PC-9 (cell line): ENCODE data around the gene CDIP1. TPM values are rescaled to one million over a fixed set of nuclear protein-coding genes. Genes with fewer than 3 reads are reported as not detected.
A peak's percentile ranks its signal among the peaks of the same experiment; 100 is the strongest.

Source experiments
- BruUV-seq: library from RNA; stranded (reverse); fragments of 400-500 nt; replicated peaks from 2 replicates; lab custom pipeline; 2021; lab: Mats Ljungman, UMichigan
- CTCF ChIA-PET: fragments of 300-600 bp; sonication (Branson Sonifier 250); formaldehyde crosslinking; loops from one replicate; lab custom pipeline; 2022; ENCODE audit warnings: antibody characterized with exemption; lab: Charles Lee
- POLR2A ChIA-PET: fragments of 300-600 bp; sonication (Branson Sonifier 250); formaldehyde crosslinking; loops from one replicate; lab custom pipeline; 2022; ENCODE audit warnings: antibody characterized with exemption; ENCODE audit not compliant: unreplicated experiment; lab: Charles Lee
- DNase-seq, 2 experiments: peaks; one replicate each; pipeline versions ENCODE4 v3.0.0 to v3.0.0-alpha.2; 2015 to 2022; ENCODE audit warnings: mixed read lengths in 1 of 2
- H2AFZ ChIP-seq: fragments of 200-600 bp; sonication (generic); 2 replicates; pipeline ENCODE4 v1.8.1; 2017; ENCODE audit warnings: antibody characterized with exemption
- H3F3A ChIP-seq: fragments of 200-600 bp; sonication (generic); 2 replicates; pipeline ENCODE4 v1.8.1; 2017; ENCODE audit warnings: antibody characterized with exemption, mild to moderate bottlenecking, low read depth; ENCODE audit not compliant: insufficient read depth
- H3K27ac ChIP-seq: fragments of 200-600 bp; sonication (generic); 2 replicates; pipeline ENCODE4 v1.6.1; 2016; ENCODE audit warnings: mixed run types
- H3K27me3 ChIP-seq: fragments of 200-600 bp; sonication (generic); 2 replicates; pipeline ENCODE4 v1.6.1; 2016; ENCODE audit warnings: low read depth, mixed run types; ENCODE audit not compliant: insufficient read depth
- H3K36me3 ChIP-seq: fragments of 200-600 bp; sonication (generic); 2 replicates; pipeline ENCODE4 v1.6.1; 2016; ENCODE audit warnings: low read depth, mixed run types
- H3K4me1 ChIP-seq: fragments of 200-600 bp; sonication (generic); replicated peaks from 2 replicates; pipeline ENCODE4 v1.6.1; 2016; ENCODE audit warnings: mixed run types; ENCODE audit not compliant: insufficient read depth
- H3K4me2 ChIP-seq: fragments of 200-600 bp; sonication (generic); 2 replicates; pipeline ENCODE4 v1.6.1; 2017; ENCODE audit warnings: mixed run types
- H3K4me3 ChIP-seq: fragments of 200-600 bp; sonication (generic); 2 replicates; pipeline ENCODE4 v1.6.1; 2016; ENCODE audit warnings: mixed run types
- H3K79me2 ChIP-seq: fragments of 200-600 bp; sonication (generic); 2 replicates; pipeline ENCODE4 v1.6.1; 2017; ENCODE audit warnings: low read depth, mixed run types
- H3K9me2 ChIP-seq: fragments of 200-600 bp; sonication (generic); 2 replicates; pipeline ENCODE4 v1.8.1; 2017; ENCODE audit warnings: mild to moderate bottlenecking; ENCODE audit not compliant: insufficient read depth
- H3K9me3 ChIP-seq: fragments of 200-600 bp; sonication (generic); 2 replicates; pipeline ENCODE4 v1.8.1; 2016; ENCODE audit warnings: low read depth; ENCODE audit not compliant: insufficient read depth
- H4K20me1 ChIP-seq: fragments of 200-600 bp; sonication (generic); 2 replicates; pipeline ENCODE4 v1.8.1; 2017; ENCODE audit not compliant: insufficient read depth
- CTCF ChIP-seq: fragments of 200-600 bp; sonication (generic); conservative IDR thresholded peaks from 2 replicates; pipeline ENCODE4 v1.6.1; 2017; ENCODE audit warnings: mixed run types, antibody characterized with exemption, mild to moderate bottlenecking, moderate library complexity
- EZH2 ChIP-seq: fragments of 200-600 bp; sonication (generic); IDR thresholded peaks from 2 replicates; pipeline ENCODE4 v1.8.0; 2017; ENCODE audit warnings: antibody characterized with exemption, low read depth
- intact Hi-C: fragments of 100-400 bp; cut with micrococcal nuclease; formaldehyde crosslinking; loops from one replicate; pipeline ENCODE4 v1.10.0; 2022; ENCODE audit not compliant: unreplicated experiment
- total RNA-seq: library from RNA; stranded (reverse); gene quantifications from 2 replicates; pipeline ENCODE4 v1.2.3, GENCODE V29; 2021

CDIP1 gene
- total RNA-seq, 1 experiment from 2014 or later, result 10.7 TPM

GRCh38 chr16:4507588-4508345 lies 30.8 kb downstream of the CDIP1 start:
- TF ChIP-seq CTCF (no peak), EZH2 (no peak)
- H3K27me3 ChIP-seq, result no peaks in the 10 kb centered on the region
- no peak for DNase-seq
- no peak overlapping the region for H3K4me3 ChIP-seq
- H3K9me3 ChIP-seq, result no peaks in the 10 kb centered on the region
- H3K4me2 ChIP-seq, result no peak overlapping the region
- no peaks in the 10 kb centered on the region for H3K79me2 ChIP-seq
- no TSS peak for BruUV-seq
- H4K20me1 ChIP-seq, result no peaks in the 10 kb centered on the region
- H3K9me2 ChIP-seq, result no peaks in the 10 kb centered on the region
- ChIA-PET POLR2A (no interaction called here), CTCF (interaction anchor here (0.6 to 1.6 kb wide), 2 partner anchors 41 to 623 kb away, joined by 6 to 8 read pairs; no protein-coding TSS in a partner anchor)
- no peaks in the 10 kb centered on the region for H3K36me3 ChIP-seq
- intact Hi-C loops, result loop anchor here (10.0 kb wide), 1 partner anchor 587 kb away; the partner anchor contains the start of gene EEF2KMT
- no peak overlapping the region for H3K27ac ChIP-seq
- H2AFZ ChIP-seq, result no peak overlapping the region
- H3F3A ChIP-seq, result peaks cover 6% of the 10 kb centered on the region; the same call in 1 of the 2 replicates
- H3K4me1 ChIP-seq, result no peaks in the 10 kb centered on the region

- H3K4me3 ChIP-seq, result no peak overlapping the region
- no peaks in the 10 kb centered on the region for H3K36me3 ChIP-seq
- BruUV-seq, result no TSS peak
- no peaks in the 10 kb centered on the region for H3K9me2 ChIP-seq
- ChIA-PET POLR2A (interaction anchor here (0.6 to 0.7 kb wide), 3 partner anchors 27 to 289 kb away, joined by 3 to 9 read pairs (median 4); no protein-coding TSS in a partner anchor), CTCF (interaction anchor here (0.6 to 1.6 kb wide), 5 partner anchors 30 to 864 kb away, joined by 3 to 9 read pairs (median 4); partner anchors contain the start of gene HMOX2)
- intact Hi-C loops, result loop anchor here (1.0 to 10.0 kb wide), 2 partner anchors 79 to 588 kb away; partner anchors contain the start of gene EEF2KMT
- no peak overlapping the region for H3K4me2 ChIP-seq
- TF ChIP-seq CTCF (peak; percentile 87), EZH2 (no peak)
- no peak overlapping the region for H3K27ac ChIP-seq
- no peaks in the 10 kb centered on the region for H3K9me3 ChIP-seq
- no peaks in the 10 kb centered on the region for H3K27me3 ChIP-seq
- H3F3A ChIP-seq, result peaks cover 6% of the 10 kb centered on the region; the same call in 1 of the 2 replicates
- peak; percentile 50 to 57 for DNase-seq
- no peak overlapping the region for H2AFZ ChIP-seq
- H3K79me2 ChIP-seq, result peaks cover 5% of the 10 kb centered on the region
- H3K4me1 ChIP-seq, result 0 out of 2 replicates have a peak, but pooled peaks cover 1% of the 10 kb centered on the region
- no peaks in the 10 kb centered on the region for H4K20me1 ChIP-seq
These were observed 32.1 kb downstream of the CDIP1 start for GRCh38 chr16:4506450-4506849.

- Histone ChIP-seq H4K20me1 (no peaks in the 10 kb centered on the region), H3K36me3 (no peaks in the 10 kb centered on the region)
- CTCF ChIA-PET, result interaction anchor here (0.6 to 1.1 kb wide), 4 partner anchors 29 to 863 kb away, joined by 3 to 4 read pairs (median 3); partner anchors contain the start of gene HMOX2
These were observed 33.0 kb downstream of the CDIP1 start for GRCh38 chr16:4505356-4506147.

More at GRCh38 chr16:4505356-4506147, 33.0 kb downstream of the CDIP1 start:
- Histone ChIP-seq H2AFZ (no peak overlapping the region), H3K9me2 (no peaks in the 10 kb centered on the region), H3K4me3 (no peak overlapping the region), H3F3A (peaks cover 10% of the 10 kb centered on the region), H3K27ac (no peak overlapping the region), H3K79me2 (peaks cover 10% of the 10 kb centered on the region), H3K4me2 (no peak overlapping the region), H3K9me3 (no peaks in the 10 kb centered on the region), H3K4me1 (peaks cover 10% of the 10 kb centered on the region), H3K27me3 (no peaks in the 10 kb centered on the region)
- no TSS peak for BruUV-seq
- no peak for DNase-seq
- POLR2A ChIA-PET, result interaction anchor here (0.6 to 0.7 kb wide), 3 partner anchors 26 to 290 kb away, joined by 3 to 9 read pairs (median 4); no protein-coding TSS in a partner anchor
- intact Hi-C loops, result loop anchor here (1.0 to 10.0 kb wide), 2 partner anchors 80 to 589 kb away; partner anchors contain the start of gene EEF2KMT
- TF ChIP-seq EZH2 (no peak), CTCF (no peak)
